OCI-LY1 (cell line): ENCODE data around the gene SLC38A3.

ENCODE experiments used
- EZH2 ChIP-seq: fragments of 200-600 bp; sonication (generic), shearing (Covaris generic); IDR thresholded peaks from 2 replicates; pipeline ENCODE4 v1.8.0; 2017; ENCODE audit warnings: borderline replicate concordance, mixed run types, mild to moderate bottlenecking, antibody characterized with exemption, low read length, moderate library complexity, mixed read lengths
- TF ChIP-seq, protein P1 (sequence below): fragments of 200-600 bp; sonication (generic), shearing (Covaris generic); IDR thresholded peaks from 2 replicates; pipeline ENCODE4 v1.5.1; 2017; ENCODE audit warnings: mild to moderate bottlenecking, antibody characterized with exemption, low read length, moderate library complexity, mixed read lengths

GRCh38 chr3:50268276-50268675, 63.2 kb downstream of the SLC38A3 start:
- TF ChIP-seq, protein P1, sequence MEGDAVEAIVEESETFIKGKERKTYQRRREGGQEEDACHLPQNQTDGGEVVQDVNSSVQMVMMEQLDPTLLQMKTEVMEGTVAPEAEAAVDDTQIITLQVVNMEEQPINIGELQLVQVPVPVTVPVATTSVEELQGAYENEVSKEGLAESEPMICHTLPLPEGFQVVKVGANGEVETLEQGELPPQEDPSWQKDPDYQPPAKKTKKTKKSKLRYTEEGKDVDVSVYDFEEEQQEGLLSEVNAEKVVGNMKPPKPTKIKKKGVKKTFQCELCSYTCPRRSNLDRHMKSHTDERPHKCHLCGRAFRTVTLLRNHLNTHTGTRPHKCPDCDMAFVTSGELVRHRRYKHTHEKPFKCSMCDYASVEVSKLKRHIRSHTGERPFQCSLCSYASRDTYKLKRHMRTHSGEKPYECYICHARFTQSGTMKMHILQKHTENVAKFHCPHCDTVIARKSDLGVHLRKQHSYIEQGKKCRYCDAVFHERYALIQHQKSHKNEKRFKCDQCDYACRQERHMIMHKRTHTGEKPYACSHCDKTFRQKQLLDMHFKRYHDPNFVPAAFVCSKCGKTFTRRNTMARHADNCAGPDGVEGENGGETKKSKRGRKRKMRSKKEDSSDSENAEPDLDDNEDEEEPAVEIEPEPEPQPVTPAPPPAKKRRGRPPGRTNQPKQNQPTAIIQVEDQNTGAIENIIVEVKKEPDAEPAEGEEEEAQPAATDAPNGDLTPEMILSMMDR, result no peak
- no peak for TF ChIP-seq EZH2
